ENCODE results near the gene TIMP2.
"Not testable (repeated sequence)": the region's sequence is repeated elsewhere in the genome, so short reads cannot be mapped to it uniquely, and the experiment has no call there.

TIMP2 gene

DNA sequence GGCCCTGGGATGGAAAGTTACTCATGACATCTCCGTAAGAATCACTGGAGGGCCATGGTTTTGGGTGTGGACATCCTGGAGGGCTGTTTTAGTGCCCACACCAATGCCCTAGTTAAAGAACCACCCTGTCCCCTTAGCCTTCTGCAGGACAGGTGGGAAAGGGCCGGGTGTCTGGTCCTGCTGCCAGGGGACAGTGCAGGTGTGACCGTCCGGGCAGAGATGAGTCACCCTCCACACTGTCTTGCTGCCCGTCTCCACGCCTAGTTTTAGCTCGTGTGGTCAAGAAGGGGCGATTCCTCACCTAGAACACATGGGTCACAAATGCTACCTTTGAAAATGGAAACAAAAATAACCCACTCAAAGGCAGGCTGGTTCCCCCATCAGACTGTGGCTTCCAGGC, 39.2 kb downstream of the TIMP2 start:
- no peak for DNase-seq

DNA sequence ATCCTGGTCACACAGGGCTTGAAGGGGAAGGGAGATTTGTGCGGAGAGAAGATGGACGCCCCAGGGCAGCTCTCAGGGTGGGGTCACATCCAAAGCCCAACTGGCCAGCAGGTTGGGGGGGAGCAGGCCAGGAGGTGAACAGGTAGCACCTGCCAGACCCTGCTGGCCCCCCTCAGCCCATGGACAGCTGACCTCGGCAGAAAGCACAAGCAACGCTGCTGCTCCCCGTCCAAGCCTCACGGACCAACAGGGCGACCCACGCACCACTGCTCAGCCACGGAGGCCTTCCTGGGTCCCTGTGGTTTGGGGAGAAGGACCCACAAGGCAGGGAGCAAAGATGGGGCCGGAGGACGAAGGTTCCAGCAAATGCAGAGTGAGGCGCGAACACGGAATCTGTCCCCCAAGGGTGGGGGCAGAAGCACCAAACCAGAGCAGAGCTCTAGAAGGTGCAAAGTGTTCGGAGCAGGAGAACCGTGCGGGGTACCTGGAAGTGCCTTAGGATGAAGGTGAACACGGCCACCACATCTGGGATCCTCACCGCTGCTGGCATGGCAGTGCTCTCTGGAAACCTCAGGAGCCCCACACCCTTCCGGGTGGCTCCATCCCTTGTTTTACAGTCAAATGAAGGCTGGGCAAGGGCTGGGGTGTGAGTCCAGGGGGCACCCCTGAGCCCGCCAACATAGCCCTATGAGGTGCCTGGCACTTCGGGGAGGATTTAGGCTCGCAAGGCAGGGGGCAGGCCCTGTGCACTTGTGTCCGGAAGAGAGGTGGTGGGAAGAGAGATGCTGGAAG, 40.1 kb downstream of the TIMP2 start:
- no peak for DNase-seq

DNA sequence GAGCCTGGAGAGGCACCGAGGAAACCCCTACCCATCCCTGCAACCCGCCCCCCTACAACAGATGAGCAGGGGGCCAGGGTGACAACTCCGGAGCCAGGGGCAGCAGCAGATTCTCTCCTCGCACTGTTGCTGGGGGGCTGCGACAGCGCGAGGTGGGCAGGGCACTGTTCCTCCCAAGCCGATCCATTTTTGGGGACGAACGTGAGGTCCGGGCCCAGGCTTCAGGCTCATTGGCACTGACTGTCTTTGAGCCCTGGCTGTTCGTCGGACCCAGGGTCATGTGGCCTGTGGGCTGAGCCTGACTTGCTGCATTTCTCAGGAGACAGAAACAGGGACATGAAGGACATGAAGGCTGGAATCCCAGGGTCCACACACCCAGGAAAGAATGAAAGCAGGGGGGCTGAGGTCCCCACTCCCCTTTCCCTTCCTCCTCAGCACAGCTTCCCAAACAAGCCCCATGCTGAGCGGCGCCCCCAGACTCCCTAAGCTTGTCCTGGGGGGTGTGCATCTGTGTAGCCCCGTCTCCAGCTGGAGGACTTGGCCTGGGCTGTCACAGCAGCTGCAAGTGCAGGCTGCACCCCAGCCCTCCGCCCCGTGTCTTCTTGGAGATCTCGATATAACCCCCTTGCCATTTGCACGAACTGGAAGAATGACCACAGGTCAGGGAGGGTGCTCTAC, 40.9 kb downstream of the TIMP2 start:
- no peak for DNase-seq

DNA sequence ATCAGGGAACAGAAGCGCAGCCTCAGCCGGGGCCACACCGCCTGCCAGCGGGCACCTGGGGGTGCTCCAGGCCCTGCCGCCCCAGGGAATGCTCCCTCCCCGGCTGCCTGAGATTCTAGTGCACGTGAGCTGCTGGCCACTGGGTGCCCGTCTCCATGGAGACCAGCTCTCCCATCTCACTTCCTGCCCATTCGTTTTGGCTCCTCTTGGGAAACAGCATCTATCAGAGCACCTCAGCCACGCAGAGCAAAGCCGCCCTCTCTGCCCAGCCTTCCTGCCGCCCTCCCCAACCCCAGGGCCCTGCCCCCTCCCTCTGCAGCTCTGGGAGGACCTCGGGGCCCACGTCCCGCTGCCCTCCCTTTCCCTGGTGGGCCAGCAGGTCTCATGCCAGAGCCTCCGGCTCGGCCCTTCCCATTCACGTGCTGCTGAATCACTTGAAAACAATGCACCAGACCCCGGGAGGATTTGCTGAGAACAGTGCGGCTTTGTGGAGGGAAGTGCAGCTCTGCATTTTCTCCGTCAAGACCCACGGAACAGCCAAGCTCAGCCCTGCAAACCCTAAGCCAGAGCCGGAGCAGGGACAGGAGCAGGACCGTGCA, 41.6 kb downstream of the TIMP2 start:
- DNase-seq = peak; percentile 20

DNA sequence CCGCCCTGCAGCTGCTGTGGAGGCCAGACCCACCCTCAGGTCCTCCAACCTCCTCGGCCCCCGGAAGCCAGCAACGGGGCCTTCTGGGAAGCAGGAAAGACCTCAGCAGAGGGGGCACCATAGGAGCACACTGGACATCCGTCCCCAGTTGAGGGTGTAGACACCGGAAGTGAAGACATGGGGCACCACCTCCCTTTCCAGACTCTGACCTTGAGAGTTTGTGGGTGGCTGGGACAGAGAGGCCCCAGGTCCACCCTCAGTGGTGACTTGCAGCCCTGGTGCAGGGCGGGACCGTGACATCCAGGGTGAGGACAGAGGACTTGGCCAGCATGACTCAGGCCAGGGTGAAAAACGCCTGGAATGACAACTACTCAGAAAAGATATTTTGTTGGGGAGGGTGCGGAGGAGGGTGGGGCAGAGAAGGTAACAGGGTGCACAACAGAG, 42.1 kb downstream of the TIMP2 start:
- DNase-seq = no peak

DNA sequence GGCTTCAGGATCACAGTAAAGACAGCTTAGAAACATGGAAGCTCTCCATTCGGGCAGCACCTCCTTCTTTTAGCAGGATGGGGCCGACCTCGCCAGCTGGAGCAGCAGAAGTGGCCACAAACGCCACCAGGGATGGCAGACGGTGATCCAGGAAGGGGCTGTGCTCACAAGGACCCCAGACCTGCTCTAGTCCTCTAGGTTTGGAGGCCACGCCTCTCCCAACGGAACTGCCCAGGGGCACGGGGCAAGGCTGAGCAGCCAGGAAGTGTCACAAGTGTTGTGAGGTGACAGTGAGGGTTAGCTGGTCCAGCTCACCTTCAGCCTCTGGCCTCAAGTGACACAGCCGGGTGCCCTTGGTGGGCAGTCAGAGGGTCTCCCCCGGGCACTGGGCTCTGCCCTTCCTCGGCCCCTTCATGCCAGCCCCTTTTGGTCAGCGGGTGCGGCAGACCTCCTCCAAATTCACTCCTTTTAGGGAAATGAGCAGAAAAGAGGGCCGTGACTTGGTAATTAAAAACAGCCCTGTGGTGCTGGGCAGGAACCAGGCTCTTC, 42.6 kb downstream of the TIMP2 start:
- no peak for DNase-seq

DNA sequence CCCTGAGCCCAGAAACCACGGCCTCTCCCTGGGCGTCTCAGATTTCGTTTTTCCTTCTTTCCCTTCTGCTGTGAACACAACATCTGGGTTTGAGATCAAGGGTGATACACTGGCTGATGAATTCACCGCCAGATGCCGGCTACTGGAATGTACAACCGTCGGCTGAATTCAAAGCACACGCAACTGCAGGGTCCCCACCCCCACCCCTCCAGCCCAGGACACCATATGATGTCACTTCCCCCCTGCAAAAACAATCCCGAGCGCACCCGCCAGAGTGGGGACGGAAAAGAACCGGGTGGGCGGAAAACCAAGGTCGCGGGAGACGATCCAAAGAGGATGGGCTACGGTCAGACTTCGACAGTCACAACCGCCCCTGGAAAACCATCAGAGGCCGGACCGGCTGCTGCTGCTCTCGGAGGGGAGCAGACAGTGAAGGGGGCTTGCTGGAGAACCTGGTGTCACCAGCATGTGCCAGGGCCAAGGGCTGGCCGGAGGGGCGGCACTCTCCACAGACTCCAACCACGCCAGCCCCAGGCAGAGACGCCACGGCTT, 45.5 kb downstream of the TIMP2 start:
- DNase-seq = no peak

DNA sequence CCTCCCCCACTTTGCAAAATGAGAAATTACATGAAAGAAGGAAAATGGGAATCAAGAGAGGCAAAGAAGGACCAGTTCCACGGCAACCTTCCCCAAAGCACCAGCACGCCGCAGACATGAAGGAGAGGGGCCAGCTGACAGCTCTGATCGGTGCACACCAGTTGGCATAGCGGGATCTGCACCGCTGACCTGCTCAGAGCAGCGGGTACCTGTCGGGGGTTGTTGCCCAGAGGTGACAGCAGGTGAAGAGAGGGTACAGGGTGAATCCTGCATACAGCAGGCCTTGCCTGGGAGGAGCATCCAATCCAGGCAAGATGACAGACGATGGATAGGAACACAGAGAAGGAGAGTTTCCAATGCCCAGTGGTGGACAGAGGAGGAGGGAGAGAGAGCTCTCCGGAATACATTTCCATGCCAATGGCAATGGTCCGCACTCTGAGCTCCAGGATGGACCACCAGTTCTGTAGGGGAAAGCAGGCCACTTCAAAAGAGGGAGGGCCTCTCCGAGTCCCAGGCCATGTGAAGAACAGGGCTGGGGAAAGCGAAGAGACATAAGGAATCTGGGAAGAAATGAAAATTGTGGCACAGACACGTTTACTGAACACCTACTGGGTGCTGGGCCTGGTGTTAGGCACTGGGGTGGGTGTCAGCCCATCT, 46.2 kb downstream of the TIMP2 start:
- DNase-seq = no peak

DNA sequence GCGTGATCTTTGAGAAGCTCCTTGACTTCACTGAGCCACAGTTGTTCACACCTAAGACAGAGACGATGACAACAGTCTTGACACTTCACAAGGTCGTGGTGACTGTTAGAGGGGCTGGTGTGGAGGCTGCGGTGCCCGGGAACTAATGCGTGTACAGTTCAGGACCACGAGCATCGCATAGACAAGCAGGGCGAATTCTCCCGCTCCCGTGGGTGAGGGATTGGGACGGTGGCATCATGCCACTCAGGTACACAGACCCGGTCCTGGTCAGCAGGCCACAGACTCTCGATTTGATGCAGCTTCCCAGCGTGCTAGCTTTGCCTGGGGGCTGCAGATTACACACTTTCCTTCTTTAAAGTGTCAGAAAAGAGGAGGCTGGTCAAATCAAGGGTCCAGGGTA, 46.9 kb downstream of the TIMP2 start:
- no peak for DNase-seq

DNA sequence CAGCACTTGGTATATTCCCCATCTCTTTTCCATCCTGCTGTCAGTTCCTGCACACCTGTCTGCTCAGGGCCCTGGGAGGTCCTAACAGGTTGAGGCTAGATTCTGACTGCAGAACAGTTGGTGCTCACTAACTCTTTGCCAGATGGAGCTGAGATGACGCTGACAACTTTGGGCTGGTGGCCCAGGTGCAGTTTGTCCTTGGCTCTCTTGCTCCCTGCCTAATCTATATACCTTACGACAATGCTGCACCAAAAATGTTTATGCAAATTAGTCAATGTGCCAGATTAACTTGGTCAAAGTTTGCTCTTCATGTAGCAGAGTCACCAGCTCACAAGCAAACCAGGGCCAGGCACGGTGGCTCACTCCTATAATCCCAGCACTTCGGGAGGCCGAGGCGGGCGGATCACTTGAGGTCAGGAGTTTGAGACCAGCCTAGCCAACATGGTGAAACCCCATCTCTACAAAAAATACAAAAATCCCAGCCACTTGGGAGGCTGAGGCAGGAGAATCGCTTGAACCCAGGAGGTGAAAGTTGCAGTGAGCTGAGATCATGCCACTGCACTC, 48.2 kb downstream of the TIMP2 start:
- DNase-seq = not testable (repeated sequence)

DNA sequence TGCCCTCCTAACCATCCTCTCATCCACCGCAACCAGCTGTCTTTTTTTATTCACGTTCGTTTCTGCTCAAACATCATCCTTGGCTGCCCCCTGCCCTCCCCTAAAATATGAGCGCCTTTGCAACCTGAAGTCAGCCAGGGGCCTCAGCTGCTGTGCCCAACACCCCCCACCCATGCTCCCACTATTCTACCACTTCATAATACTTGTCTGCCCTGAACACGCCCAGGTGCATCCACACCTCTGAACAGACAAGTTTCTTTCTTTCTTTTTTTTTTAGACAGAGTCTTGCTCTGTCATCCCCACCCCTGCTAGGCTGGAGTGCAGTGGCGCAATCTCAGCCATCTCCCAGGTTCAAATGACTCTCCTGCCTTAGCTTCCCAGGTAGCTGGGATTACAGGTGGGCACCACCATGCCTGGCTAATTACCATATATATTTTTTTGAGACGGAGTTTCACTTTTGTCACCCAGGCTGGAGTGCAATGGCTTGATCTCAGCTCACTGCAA, 49.0 kb downstream of the TIMP2 start:
- no peak for DNase-seq

DNA sequence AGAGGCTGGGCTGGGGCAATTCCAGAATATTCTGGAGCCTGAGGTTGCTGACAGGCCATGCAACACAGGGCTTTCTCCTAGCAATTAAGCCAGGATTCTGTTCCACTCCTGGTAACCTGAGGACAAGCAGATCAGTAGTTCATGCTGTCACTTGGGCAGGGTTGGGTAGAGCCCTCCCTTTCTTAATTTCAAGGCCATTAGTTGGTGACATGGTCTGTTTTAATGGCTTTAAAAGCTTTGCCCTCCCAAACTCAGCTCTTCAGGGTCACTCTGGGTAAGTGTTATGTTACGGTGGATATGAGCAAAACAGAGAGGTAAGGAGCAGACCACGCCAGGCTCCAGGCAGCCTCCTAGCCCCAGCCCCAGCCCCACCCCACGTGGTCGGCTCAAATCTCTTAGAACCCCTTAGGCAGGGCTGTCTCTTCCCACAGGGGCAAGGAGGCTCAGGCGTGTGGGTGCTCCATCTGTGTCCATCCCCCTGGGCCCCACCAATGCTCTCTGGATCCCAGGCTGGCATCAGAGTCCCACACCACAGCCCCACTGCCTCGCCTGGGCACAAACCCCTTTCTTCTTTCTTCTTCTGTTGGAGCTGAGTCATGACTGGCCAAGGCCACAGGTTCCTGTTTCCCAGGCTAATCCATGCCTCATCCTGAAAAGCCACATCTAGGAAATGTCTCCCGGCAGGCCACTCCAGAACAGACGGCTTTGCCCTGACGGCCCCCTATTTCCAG, 49.7 kb downstream of the TIMP2 start:
- DNase-seq = no peak

DNA sequence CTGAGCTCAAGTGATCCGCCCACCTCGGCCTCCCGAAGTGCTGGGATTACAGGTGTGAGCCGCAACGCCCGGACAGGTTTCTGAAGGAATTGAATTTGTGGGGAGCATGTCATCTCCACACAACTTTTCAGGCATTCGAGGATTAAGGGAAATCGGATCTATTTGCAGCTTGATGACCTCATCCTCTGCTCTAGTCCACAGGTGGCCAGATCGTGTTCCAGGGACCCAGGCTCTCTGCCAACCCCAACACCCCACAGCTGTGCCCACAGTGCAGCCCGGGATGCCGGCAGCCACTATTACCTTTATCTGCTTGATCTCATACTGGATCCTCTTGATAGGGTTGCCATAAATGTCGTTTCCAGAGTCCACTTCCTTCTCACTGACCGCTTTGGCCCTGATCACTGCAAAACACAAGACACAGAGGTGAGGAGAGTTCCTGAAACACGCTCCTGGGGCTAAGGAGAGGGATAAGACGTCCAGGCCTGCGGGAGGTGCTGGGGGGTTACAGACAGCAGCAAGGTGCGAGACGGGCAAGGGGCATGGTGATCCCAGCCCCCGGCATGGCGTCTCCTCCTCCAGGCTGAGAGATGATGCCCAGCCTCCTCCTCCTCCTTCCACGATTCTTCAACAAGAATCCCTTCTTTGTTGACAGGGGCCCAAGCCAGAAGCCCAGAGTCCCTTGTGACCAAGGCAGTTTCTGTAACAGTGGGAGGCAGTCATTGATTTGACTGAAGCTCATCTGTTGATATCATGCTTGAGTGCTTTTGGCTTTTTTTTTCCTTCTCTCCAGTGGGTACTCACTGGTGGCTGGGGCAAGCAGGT, 51.5 kb downstream of the TIMP2 start:
- no peak for DNase-seq

DNA sequence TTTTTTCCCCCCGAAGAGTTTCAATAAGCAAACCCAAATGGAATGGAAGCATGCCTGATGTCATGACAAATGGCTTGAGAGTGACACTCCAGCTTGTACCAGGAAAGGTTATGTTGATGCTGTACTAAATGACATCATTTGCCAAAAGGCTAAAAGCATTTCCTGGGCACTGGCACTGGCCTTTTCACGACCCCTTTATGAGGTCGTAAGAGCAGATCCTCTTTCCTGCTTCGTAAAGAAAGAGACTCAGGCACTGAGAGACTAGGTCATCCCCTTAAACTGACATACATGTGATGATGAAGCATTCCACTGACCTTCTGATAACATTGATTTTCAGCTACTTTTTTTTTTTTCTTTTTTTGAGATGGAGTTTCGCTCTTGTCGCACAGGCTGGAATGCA, 52.7 kb downstream of the TIMP2 start:
- no peak for DNase-seq

DNA sequence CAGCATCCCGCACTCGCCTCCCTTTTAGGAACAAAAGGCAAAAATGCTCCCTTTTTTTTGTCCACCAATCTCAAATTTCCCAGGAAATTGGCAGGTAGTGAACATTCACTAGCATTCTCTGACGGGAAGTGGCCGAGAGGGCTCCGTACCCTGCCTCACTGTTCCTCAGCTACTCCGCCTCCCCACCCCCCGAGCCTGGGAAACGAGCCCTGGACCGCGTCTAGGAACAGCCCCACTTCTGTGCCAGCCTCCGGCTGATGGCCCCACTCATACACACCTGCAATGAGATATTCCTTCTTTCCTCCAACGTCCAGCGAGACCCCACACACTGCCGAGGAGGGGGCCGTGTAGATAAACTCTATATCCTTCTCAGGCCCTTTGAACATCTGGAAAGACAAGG, 54.6 kb downstream of the TIMP2 start:
- DNase-seq = no peak

DNA sequence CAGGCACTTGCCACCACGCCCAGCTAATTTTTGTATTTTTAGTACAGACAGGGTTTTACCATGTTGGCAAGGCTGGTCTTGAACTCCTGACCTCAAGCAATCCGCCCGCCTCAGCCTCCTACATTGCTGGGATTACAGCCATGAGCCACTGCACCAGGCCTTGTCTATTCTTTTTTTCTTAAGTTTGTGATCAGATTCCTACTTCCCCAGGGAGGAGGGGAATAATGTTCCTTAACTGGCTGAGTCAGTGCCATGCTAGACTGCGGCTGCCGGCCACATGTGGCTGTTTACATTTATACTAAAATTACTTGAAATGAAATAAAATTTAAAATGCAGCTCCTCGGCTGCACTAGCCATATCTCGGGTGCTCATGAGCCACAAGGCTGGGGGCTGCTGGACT, 56.8 kb downstream of the TIMP2 start:
- DNase-seq = no peak

DNA sequence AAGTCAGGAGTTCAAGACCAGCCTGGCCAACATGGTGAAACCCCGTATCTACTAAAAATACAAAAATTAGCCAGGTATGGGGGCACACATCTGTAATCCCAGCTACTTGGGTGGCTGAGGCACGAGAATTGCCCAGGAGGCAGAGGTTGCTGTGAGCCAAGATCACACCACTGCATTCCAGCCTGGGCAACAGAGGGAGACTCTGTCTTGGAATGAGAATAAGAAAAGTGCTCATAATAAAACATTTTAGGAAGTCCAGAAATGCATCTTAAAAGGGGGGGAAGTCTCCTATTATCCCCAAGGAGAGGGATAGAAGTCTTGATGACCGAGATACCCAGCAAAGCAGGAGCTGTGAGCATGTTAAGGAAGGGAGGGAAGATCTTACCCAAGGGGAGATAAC, 58.1 kb downstream of the TIMP2 start:
- DNase-seq = not testable (repeated sequence)

DNA sequence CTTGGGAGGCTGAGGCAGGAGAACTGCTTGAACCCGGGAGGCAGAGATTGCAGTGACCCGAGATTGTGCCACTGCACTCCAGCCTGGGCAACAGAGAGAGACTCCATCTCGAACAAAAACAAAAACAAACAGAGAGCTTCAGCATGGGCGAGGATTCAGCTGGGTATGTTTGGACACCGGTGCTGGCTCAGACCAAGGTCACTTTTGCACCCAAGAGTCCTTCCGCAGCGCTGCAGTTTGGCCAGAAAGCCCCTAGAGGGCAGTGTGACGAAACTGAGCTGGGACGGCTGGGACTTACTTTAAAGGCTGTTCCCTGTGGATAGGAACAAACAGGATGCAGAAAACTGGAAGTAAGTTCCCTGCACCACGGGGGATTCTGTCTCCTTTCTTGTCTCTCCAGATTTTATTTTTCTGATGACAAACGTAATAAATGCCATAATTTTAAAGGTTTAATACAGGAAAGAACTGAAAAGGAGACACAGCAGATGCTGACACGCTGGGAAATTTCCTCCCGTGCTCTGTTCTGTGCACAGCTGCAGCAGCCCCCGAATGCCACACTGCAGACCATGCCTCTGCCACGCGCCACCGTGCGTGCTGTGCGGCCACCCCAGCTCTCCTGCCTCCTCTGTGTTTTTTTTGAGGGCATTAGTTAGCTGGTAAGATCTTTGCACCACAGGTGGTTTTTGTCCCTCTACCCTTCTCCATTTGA, 59.4 kb downstream of the TIMP2 start:
- peak; percentile 49 for DNase-seq

DNA sequence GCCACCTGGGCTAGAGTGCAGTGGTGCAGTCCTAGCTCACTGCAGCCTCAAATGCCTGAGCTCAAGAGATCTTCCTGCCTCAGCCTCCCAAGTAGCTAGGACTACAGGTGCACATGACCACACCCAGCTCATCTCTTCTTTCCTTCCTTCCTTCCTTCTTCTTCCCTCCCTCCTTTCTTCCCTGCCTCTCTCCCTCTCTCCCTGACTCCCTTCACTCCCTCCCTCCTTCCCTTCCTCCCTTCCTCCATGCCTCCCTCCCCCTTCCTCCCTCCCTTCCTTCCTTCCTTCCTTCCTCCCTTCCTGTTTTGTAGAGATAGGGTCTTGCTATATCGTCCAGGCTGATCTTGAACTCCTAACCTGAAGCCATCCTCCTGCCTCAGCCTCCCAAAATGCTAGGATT, 61.1 kb downstream of the TIMP2 start:
- no peak for DNase-seq

Measured in NCI-H748 treated with DMSO at 0.1 percent for 48 hours (cell line).